ENCODE data around the gene SERINC1. TPM values are rescaled to one million over a fixed set of nuclear protein-coding genes. Genes with fewer than 3 reads are reported as not detected.
"Not testable (repeated sequence)": the region's sequence is repeated elsewhere in the genome, so short reads cannot be mapped to it uniquely, and the experiment has no call there.

SERINC1 gene
- total and polyA plus RNA-seq, 12 donors, result 44.8 to 206 (median 169) TPM

DNA sequence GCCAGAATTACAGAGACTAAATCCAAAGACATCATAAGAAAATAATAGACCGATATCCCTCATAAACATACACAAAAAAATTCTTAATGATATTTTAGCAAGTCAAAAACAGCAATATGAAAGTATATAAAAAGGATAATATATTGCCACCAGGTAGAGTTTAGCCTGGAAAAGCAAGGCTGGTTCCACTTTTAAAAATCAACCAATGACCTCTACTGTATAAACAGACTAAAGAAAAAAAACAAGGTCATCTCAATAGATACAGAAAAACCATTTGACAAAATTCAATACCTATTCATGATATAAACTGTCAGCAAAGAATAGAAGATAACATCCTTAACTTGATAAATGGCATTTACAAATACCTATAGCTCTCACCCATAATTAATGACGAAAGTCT lies 9.7 kb downstream of the SERINC1 start:
- Histone ChIP-seq H3K4me1 (peaks cover 0 to 100% (median 74%) of the 10 kb centered on the region in 9 donors), H3K36me3 (peaks cover 0 to 46% (median 4%) of the 10 kb centered on the region in 9 donors), H3K27ac (no peak overlapping the region), H3K27me3 (no peaks in the 10 kb centered on the region), H3K9me3 (no peaks in the 10 kb centered on the region), H3K4me3 (no peak overlapping the region)
- intact Hi-C loops (cut with DNase I), result loop anchor here in 1 of 10 donors (5.0 kb wide), 1 partner anchor 45 kb away; no protein-coding TSS in a partner anchor
- ATAC-seq (no peak), DNase-seq (no peak)
- TF ChIP-seq, protein P1, sequence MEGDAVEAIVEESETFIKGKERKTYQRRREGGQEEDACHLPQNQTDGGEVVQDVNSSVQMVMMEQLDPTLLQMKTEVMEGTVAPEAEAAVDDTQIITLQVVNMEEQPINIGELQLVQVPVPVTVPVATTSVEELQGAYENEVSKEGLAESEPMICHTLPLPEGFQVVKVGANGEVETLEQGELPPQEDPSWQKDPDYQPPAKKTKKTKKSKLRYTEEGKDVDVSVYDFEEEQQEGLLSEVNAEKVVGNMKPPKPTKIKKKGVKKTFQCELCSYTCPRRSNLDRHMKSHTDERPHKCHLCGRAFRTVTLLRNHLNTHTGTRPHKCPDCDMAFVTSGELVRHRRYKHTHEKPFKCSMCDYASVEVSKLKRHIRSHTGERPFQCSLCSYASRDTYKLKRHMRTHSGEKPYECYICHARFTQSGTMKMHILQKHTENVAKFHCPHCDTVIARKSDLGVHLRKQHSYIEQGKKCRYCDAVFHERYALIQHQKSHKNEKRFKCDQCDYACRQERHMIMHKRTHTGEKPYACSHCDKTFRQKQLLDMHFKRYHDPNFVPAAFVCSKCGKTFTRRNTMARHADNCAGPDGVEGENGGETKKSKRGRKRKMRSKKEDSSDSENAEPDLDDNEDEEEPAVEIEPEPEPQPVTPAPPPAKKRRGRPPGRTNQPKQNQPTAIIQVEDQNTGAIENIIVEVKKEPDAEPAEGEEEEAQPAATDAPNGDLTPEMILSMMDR (IDR thresholded peaks at IDR 0.05), result no peak
- WGBS, 2 donors, result 86 to 90% methylated on average over 2 of the region's 2 CpGs

DNA sequence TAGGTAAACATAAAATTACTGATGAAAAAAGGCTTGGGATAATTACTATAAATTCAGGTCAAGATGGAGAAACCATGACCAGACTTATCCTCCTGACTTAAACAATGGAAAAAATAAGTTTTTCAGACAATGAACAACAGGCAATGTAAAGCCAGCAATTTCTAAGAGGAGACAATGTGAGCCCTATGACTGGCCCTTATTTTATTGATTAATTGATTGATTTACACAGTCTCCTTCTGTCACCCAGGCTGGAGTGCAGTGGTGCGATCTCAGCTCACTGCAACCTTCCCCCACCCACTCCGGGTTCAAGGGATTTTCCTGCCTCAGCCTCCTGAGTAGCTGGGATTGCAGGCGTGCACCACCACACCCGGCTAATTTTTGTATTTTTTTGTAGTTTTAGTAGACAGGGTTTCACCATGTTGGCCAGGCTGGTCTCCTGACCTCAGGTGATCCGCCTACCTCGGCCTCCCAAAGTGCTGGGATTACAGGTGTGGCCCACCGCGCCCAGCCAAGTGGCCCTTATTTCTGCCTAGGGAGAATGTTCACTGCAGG lies 11.7 kb downstream of the SERINC1 start:
- 98 to 99% methylated on average over 8 of the region's 8 CpGs for WGBS, 2 donors
- ATAC-seq, H3K9me3 ChIP-seq: not testable (repeated sequence)

DNA sequence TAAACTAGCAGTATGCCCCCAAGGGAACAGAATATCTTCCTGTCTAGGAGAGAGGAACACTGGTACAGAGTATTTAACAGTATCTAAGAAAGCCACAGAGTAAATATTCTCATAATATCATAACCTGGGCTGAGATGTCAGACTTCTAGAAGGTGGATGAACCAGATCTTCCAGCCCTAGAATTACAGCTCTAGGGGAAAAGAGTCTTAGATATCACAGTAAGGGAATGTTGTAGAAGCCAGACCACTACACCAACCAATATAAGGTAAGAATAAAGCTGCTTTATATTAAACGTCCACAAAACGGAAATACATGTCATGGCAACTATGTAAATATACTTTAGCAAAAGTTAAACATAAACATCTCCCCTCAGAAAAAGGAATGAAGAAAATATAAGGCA lies 12.4 kb downstream of the SERINC1 start:
- H3K27ac ChIP-seq, result peak overlapping the region in 1 of 10 donors; percentile 0
- H3K4me1 ChIP-seq, result peaks cover 0 to 85% (median 62%) of the 10 kb centered on the region in 9 donors
- peaks cover 0 to 49% (median 10%) of the 10 kb centered on the region in 9 donors for H3K36me3 ChIP-seq
- no peaks in the 10 kb centered on the region for H3K9me3 ChIP-seq
- no peak overlapping the region for H3K4me3 ChIP-seq
- ATAC-seq (peak in 1 of 8 donors; percentile 19), DNase-seq (no peak)
- TF ChIP-seq, protein P1 (IDR thresholded peaks at IDR 0.05), result no peak
- intact Hi-C loops (cut with DNase I), result loop anchor here in 2 of 10 donors (5.0 kb wide), 2 partner anchors 37 to 42 kb away; no protein-coding TSS in a partner anchor
- H3K27me3 ChIP-seq, result no peaks in the 10 kb centered on the region
- 46 to 49% methylated on average over 2 of the region's 2 CpGs for WGBS, 2 donors

More for the DNA sequence above, 11.7 kb downstream of the SERINC1 start:
- H3K27me3 ChIP-seq, DNase-seq, H3K27ac ChIP-seq, H3K4me3 ChIP-seq: not testable (repeated sequence)
- intact Hi-C loops (cut with DNase I), result loop anchor here in 3 of 10 donors (5.0 kb wide), 2 partner anchors 38 to 43 kb away; no protein-coding TSS in a partner anchor
- Histone ChIP-seq H3K4me1 (peaks cover 0 to 91% (median 66%) of the 10 kb centered on the region in 9 donors), H3K36me3 (peaks cover 0 to 46% (median 10%) of the 10 kb centered on the region in 9 donors)

DNA sequence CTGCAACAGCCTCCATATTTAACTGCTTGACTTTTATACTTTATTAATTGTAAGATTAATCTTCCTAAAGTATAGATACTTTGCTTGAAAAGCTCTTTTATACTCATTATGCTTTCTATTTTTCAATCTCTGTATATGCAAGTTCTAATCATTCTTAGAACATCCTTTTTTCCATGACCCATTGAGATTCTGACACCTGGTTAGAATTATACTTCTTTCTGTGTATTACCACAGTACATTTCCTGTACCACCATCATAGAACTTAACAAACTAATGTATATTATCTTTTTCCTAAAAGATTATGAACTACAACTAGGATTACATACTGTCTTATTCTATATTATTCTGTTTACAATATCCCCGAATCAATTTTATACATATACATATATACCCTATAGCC lies 13.5 kb downstream of the SERINC1 start:
- intact Hi-C loops (cut with DNase I), result loop anchor here in 2 of 10 donors (5.0 kb wide), 2 partner anchors 36 to 41 kb away; no protein-coding TSS in a partner anchor
- Histone ChIP-seq H3K27me3 (no peaks in the 10 kb centered on the region), H3K36me3 (peaks cover 0 to 57% (median 19%) of the 10 kb centered on the region in 9 donors), H3K27ac (no peak overlapping the region), H3K4me3 (no peak overlapping the region), H3K4me1 (peaks cover 0 to 73% (median 55%) of the 10 kb centered on the region in 9 donors), H3K9me3 (no peaks in the 10 kb centered on the region)
- TF ChIP-seq, protein P1 (IDR thresholded peaks at IDR 0.05), result no peak
- ATAC-seq (no peak), DNase-seq (no peak)
- WGBS, 2 donors, result 95 to 98% methylated on average over 1 of the region's 1 CpG

DNA sequence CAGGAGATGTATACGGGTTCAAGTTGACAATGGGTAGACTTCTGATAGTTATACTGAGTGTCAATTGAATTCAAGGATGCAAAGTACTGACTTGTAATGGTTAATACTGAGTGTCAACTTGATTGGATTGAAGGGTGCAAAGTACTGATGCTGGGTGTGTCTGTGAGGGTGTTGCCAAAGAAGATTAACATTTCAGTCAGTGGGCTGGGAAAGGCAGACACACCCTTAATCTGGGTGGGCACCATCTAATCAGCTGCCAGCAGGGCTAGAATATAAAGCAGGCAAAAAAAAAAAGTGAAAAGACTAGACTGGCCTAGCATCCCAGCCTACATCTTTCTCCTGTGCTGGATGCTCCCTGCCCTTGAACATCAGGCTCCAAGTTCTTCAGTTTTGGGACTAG lies 16.5 kb downstream of the SERINC1 start:
- H3K27ac ChIP-seq, H3K9me3 ChIP-seq, DNase-seq, ATAC-seq, H3K27me3 ChIP-seq, H3K4me3 ChIP-seq: not testable (repeated sequence)
- WGBS, 2 donors, result 87 to 95% methylated on average over 1 of the region's 1 CpG
- peaks cover 0 to 87% (median 32%) of the 10 kb centered on the region in 9 donors for H3K36me3 ChIP-seq
- H3K4me1 ChIP-seq, result peaks cover 0 to 43% (median 30%) of the 10 kb centered on the region in 9 donors
- intact Hi-C loops (cut with DNase I), result loop anchor here in 2 of 10 donors (5.0 kb wide), 2 partner anchors 33 to 38 kb away; no protein-coding TSS in a partner anchor
